ENCODE data around the gene LIME1. TPM values are rescaled to one million over a fixed set of nuclear protein-coding genes. Genes with fewer than 3 reads are reported as not detected.
A peak's percentile ranks its signal among the peaks of the same experiment; 100 is the strongest.
"Not testable (repeated sequence)": the region's sequence is repeated elsewhere in the genome, so short reads cannot be mapped to it uniquely, and the experiment has no call there.

LIME1 gene
- total and polyA plus RNA-seq, 7 experiments from 2014 or later: 96.8 to 366 (median 107) TPM

- ChIA-PET CTCF (no interaction called here), POLR2A (no interaction called here)
- peaks cover 0 to 1% (median 0%) of the 10 kb centered on the region in 5 donors for H3K36me3 Mint-ChIP-seq
- no peak overlapping the region for H3K4me3 ChIP-seq (ENCODE audit: low read length)
- peaks cover 0 to 6% (median 5%) of the 10 kb centered on the region in 7 donors for H3K4me1 Mint-ChIP-seq
- peak overlapping the region in 1 of 10 donors; percentile 68 for H3K4me3 Mint-ChIP-seq
- ATAC-seq (no peak), DNase-seq (no peak)
- no peak overlapping the region for H3K27ac Mint-ChIP-seq
- H3K9me3 Mint-ChIP-seq: no peaks in the 10 kb centered on the region
- H3K27me3 ChIP-seq (ENCODE audit: control insufficient read depth in 2 of 2, insufficient read depth in 2 of 2, low read length in 2 of 2): no peaks in the 10 kb centered on the region
- intact Hi-C loops (cut with micrococcal nuclease): no loop called here
- H3K9me3 ChIP-seq (ENCODE audit: control insufficient read depth in 2 of 3, low read length in 3 of 3): no peaks in the 10 kb centered on the region
- no peak overlapping the region for H3K27ac ChIP-seq (ENCODE audit: low read depth, low read length)
- no peaks in the 10 kb centered on the region for H3K36me3 ChIP-seq (ENCODE audit: control insufficient read depth in 2 of 3, insufficient read depth in 3 of 3, low read length in 3 of 3)
- no peaks in the 10 kb centered on the region for H3K4me1 ChIP-seq (ENCODE audit: control insufficient read depth in 2 of 2, insufficient read depth in 2 of 2, low read length in 2 of 2)
- peaks cover 0 to 2% (median 0%) of the 10 kb centered on the region in 5 donors for H3K27me3 Mint-ChIP-seq
Observed at GRCh38 chr20:63772781-63773518, 36.5 kb downstream of the LIME1 start.

DNA sequence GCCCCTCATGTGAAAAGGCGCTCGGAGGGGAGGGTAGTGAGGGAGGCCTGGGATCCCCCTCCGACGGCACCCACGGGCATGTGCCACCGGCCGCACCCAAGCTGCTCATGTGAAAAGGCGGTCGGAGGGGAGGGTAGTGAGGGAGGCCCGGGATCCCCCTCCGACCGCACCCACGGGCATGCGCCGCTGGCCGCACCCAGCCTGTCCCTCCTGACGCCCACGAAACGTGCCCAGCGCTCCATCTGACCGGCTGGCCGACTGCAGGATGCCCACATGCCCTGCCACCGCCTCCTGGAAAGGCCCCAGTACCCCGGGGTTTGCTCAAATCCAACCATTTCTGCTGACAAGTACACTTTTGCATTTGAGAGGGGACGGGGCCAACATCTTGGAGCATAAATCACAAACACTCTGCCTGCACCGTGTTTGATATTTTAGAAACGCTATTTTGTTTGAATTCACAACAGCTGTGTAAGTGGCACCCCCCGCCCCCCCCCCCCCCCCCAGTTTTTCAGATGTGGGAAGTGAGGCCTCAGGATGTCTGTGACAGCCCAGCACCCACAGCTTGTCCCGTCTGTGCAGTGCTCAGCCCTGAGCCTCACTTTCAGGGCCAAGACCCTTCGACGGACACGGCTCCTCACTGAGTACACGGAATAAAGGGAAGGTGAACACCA, 37.2 kb downstream of the LIME1 start:
- intact Hi-C loops (cut with micrococcal nuclease): no loop called here
- no peak for ATAC-seq
- Histone ChIP-seq H3K27me3 (ENCODE audit: control insufficient read depth in 2 of 2, insufficient read depth in 2 of 2, low read length in 2 of 2) (no peaks in the 10 kb centered on the region), H3K36me3 (ENCODE audit: control insufficient read depth in 2 of 3, insufficient read depth in 3 of 3, low read length in 3 of 3) (no peaks in the 10 kb centered on the region), H3K27ac (ENCODE audit: low read depth, low read length) (no peak overlapping the region), H3K9me3 (ENCODE audit: control insufficient read depth in 2 of 3, low read length in 3 of 3) (no peaks in the 10 kb centered on the region), H3K4me3 (ENCODE audit: low read length) (no peak overlapping the region), H3K4me1 (ENCODE audit: control insufficient read depth in 2 of 2, insufficient read depth in 2 of 2, low read length in 2 of 2) (no peaks in the 10 kb centered on the region)
- H3K4me3 Mint-ChIP-seq: peak overlapping the region in 1 of 10 donors; percentile 7
- no peak for DNase-seq
- H3K27me3 Mint-ChIP-seq: peaks cover 0 to 2% (median 0%) of the 10 kb centered on the region in 5 donors
- POLR2A ChIA-PET: no interaction called here
- CTCF ChIA-PET: no interaction called here
- peaks cover 0 to 6% (median 5%) of the 10 kb centered on the region in 7 donors for H3K4me1 Mint-ChIP-seq
- H3K36me3 Mint-ChIP-seq: peaks cover 0 to 1% (median 0%) of the 10 kb centered on the region in 5 donors
- H3K9me3 Mint-ChIP-seq: no peaks in the 10 kb centered on the region
- H3K27ac Mint-ChIP-seq: no peak overlapping the region

GRCh38 chr20:63774306-63774705, 37.8 kb downstream of the LIME1 start:
- H3K9me3 Mint-ChIP-seq: no peaks in the 10 kb centered on the region
- no peaks in the 10 kb centered on the region for H3K27me3 ChIP-seq (ENCODE audit: control insufficient read depth in 2 of 2, insufficient read depth in 2 of 2, low read length in 2 of 2)
- H3K4me1 Mint-ChIP-seq: peaks cover 0 to 6% (median 5%) of the 10 kb centered on the region in 7 donors
- H3K4me1 ChIP-seq (ENCODE audit: control insufficient read depth in 2 of 2, insufficient read depth in 2 of 2, low read length in 2 of 2): no peaks in the 10 kb centered on the region
- no peak overlapping the region for H3K4me3 ChIP-seq (ENCODE audit: low read length)
- H3K36me3 Mint-ChIP-seq: peaks cover 0 to 1% (median 0%) of the 10 kb centered on the region in 5 donors
- peak overlapping the region in 2 of 10 donors; percentile 7 to 32 for H3K4me3 Mint-ChIP-seq
- no peak overlapping the region for H3K27ac ChIP-seq (ENCODE audit: low read depth, low read length)
- peak overlapping the region in 2 of 9 donors; percentile 68 to 81 for H3K27ac Mint-ChIP-seq
- POLR2A ChIA-PET: no interaction called here
- peaks cover 0 to 2% (median 0%) of the 10 kb centered on the region in 5 donors for H3K27me3 Mint-ChIP-seq
- DNase-seq (no peak), ATAC-seq (no peak)
- CTCF ChIA-PET: no interaction called here
- no peaks in the 10 kb centered on the region for H3K9me3 ChIP-seq (ENCODE audit: control insufficient read depth in 2 of 3, low read length in 3 of 3)
- no peaks in the 10 kb centered on the region for H3K36me3 ChIP-seq (ENCODE audit: control insufficient read depth in 2 of 3, insufficient read depth in 3 of 3, low read length in 3 of 3)
- intact Hi-C loops (cut with micrococcal nuclease): no loop called here

DNA sequence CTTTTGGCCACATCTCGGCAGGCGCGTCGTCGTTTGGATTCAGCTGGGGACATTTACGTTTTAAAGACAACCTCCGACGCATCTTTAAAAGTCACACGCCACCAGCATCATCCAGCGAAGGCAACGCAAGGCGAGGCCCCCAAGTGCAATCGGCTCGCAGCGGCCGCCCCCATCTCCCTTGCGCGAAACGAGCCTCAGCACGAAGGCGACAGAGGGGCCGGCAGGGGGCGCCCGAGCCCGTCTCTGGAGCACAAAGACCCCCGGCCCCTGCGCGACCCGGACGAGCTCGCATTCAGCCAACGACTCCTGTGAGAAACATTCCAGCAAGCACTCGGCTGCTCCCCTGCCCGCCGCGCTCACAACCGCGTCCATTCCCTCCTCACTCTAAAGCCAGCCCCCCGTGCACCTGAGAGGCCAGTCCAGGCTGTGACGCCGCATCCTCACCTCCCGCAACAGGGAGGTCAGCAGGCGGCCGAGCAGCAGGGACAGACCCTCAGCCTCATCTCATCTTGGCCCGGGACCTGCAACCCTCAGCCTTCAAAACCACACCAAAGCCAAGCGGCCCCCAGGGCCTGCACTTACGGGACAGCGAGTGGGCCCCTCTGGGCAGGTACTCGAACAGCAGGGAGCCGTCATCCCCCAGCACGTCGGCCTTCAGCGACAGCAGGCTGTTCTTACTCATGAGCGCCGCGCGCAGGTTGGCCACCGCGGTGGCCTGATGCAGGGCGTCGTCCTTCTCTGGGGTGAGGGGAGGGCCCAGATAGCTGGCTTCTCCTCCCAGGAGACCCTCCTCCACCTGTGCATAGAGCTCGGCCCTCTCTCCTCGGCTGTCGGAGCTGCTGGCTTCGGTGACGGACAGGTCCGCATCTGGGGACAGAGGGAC, 38.9 kb downstream of the LIME1 start:
- Mint-ChIP-seq H3K9me3 (no peaks in the 10 kb centered on the region), H3K36me3 (peaks cover 0 to 1% (median 0%) of the 10 kb centered on the region in 5 donors), H3K27ac (peak overlapping the region in 1 of 9 donors; percentile 21), H3K27me3 (peaks cover 0 to 2% (median 0%) of the 10 kb centered on the region in 5 donors), H3K4me3 (peak overlapping the region in 2 of 10 donors; percentile 23 to 40), H3K4me1 (peaks cover 0 to 6% (median 5%) of the 10 kb centered on the region in 7 donors)
- Histone ChIP-seq H3K36me3 (ENCODE audit: control insufficient read depth in 2 of 3, insufficient read depth in 3 of 3, low read length in 3 of 3) (no peaks in the 10 kb centered on the region), H3K27ac (ENCODE audit: low read depth, low read length) (no peak overlapping the region), H3K4me1 (ENCODE audit: control insufficient read depth in 2 of 2, insufficient read depth in 2 of 2, low read length in 2 of 2) (no peaks in the 10 kb centered on the region), H3K27me3 (ENCODE audit: control insufficient read depth in 2 of 2, insufficient read depth in 2 of 2, low read length in 2 of 2) (no peaks in the 10 kb centered on the region), H3K9me3 (ENCODE audit: control insufficient read depth in 2 of 3, low read length in 3 of 3) (no peaks in the 10 kb centered on the region), H3K4me3 (ENCODE audit: low read length) (no peak overlapping the region)
- POLR2A ChIA-PET: interaction anchor here (0.9 kb wide), 1 partner anchor 121 kb away, joined by 4 read pairs; no protein-coding TSS in a partner anchor
- DNase-seq (peak in 4 of 9 donors; percentile 22 to 40 (median 32)), ATAC-seq (no peak)
- intact Hi-C loops (cut with micrococcal nuclease): no loop called here
- CTCF ChIA-PET: interaction anchor here (1.0 to 1.3 kb wide), 2 partner anchors 11 to 39 kb away, joined by 3 to 6 read pairs; partner anchors contain the start of gene LIME1

GRCh38 chr20:63776875-63777274, 40.4 kb downstream of the LIME1 start:
- H3K27ac ChIP-seq (ENCODE audit: low read depth, low read length); H3K36me3 Mint-ChIP-seq; POLR2A ChIA-PET; H3K4me3 Mint-ChIP-seq; H3K36me3 ChIP-seq (ENCODE audit: control insufficient read depth in 2 of 3, insufficient read depth in 3 of 3, low read length in 3 of 3); DNase-seq; H3K27ac Mint-ChIP-seq; ATAC-seq; H3K4me3 ChIP-seq (ENCODE audit: low read length); H3K9me3 ChIP-seq (ENCODE audit: control insufficient read depth in 2 of 3, low read length in 3 of 3); H3K27me3 Mint-ChIP-seq; H3K27me3 ChIP-seq (ENCODE audit: control insufficient read depth in 2 of 2, insufficient read depth in 2 of 2, low read length in 2 of 2); intact Hi-C loops (cut with micrococcal nuclease); H3K4me1 ChIP-seq (ENCODE audit: control insufficient read depth in 2 of 2, insufficient read depth in 2 of 2, low read length in 2 of 2); H3K9me3 Mint-ChIP-seq: not testable (repeated sequence)
- CTCF ChIA-PET: interaction anchor here (1.1 kb wide), 2 partner anchors 10 kb away, joined by 3 to 5 read pairs; no protein-coding TSS in a partner anchor
- H3K4me1 Mint-ChIP-seq: peaks cover 2 to 13% (median 11%) of the 10 kb centered on the region in 7 donors

DNA sequence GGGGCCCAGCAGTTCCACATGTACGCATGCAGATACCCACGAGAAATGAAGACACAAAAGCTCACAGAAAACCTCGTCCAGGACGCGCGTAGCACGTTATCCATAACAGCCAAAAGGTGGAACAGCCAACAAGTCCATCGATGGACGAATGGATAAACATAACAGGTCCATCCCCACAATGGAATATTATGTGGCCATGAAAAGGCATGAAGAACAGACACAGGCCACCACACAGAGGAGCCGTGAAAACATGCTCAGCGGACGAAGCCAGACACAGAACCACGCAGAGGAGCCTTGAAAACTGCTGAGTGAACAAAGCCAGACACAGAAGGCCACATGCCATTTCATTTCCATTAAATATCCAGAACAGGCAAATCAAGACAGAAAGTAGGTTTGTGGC, 41.1 kb downstream of the LIME1 start:
- DNase-seq (no peak), ATAC-seq (no peak)
- Mint-ChIP-seq H3K27ac (peak overlapping the region in 1 of 9 donors; percentile 51), H3K4me3 (no peak overlapping the region), H3K36me3 (peaks cover 0 to 1% (median 0%) of the 10 kb centered on the region in 5 donors), H3K27me3 (peaks cover 0 to 2% (median 0%) of the 10 kb centered on the region in 5 donors), H3K4me1 (peaks cover 8 to 21% (median 18%) of the 10 kb centered on the region in 7 donors), H3K9me3 (no peaks in the 10 kb centered on the region)
- intact Hi-C loops (cut with micrococcal nuclease): no loop called here
- Histone ChIP-seq H3K4me1 (ENCODE audit: control insufficient read depth in 2 of 2, insufficient read depth in 2 of 2, low read length in 2 of 2) (peaks cover 7 to 8% of the 10 kb centered on the region in 2 donors), H3K9me3 (ENCODE audit: control insufficient read depth in 2 of 3, low read length in 3 of 3) (no peaks in the 10 kb centered on the region), H3K27ac (ENCODE audit: low read depth, low read length) (no peak overlapping the region), H3K36me3 (ENCODE audit: control insufficient read depth in 2 of 3, insufficient read depth in 3 of 3, low read length in 3 of 3) (no peaks in the 10 kb centered on the region), H3K4me3 (ENCODE audit: low read length) (no peak overlapping the region), H3K27me3 (ENCODE audit: control insufficient read depth in 2 of 2, insufficient read depth in 2 of 2, low read length in 2 of 2) (no peaks in the 10 kb centered on the region)
- ChIA-PET CTCF (interaction anchor here (1.1 kb wide), 1 partner anchor 9 kb away, joined by 3 read pairs; no protein-coding TSS in a partner anchor), POLR2A (interaction anchor here (0.8 kb wide), 1 partner anchor 70 kb away, joined by 3 read pairs; no protein-coding TSS in a partner anchor)

Measured in naive thymus-derived CD4-positive, alpha-beta T cell (primary cell).